BE2C (cell line): Measurements from ENCODE around the gene SMIM13.

Experiments
- DNase-seq: peaks from one replicate; pipeline ENCODE4 v3.0.0-alpha.2; 2020
- H3K27me3 ChIP-seq: fragments of 250-450 bp; sonication (Bioruptor Pico); 2 replicates; pipeline ENCODE4 v1.5.1; 2020; ENCODE audit warnings: mild to moderate bottlenecking
- H3K36me3 ChIP-seq: fragments of 250-450 bp; sonication (Bioruptor Pico); 2 replicates; pipeline ENCODE4 v1.5.1; 2020; ENCODE audit warnings: mild to moderate bottlenecking
- H3K4me1 ChIP-seq: fragments of 250-450 bp; sonication (Bioruptor Pico); 2 replicates; pipeline ENCODE4 v1.5.1; 2020
- H3K4me3 ChIP-seq: 2 replicates; pipeline ENCODE4 v1.5.1; 2011; ENCODE audit warnings: low read depth, low read length
- H3K9me3 ChIP-seq: fragments of 250-450 bp; sonication (Bioruptor Pico); 2 replicates; pipeline ENCODE4 v1.5.1; 2020
- CTCF ChIP-seq: IDR thresholded peaks from 2 replicates; pipeline ENCODE4 v1.5.1; 2012; ENCODE audit warnings: mild to moderate bottlenecking, low read depth, low read length

SMIM13 gene

GRCh38 chr6:11187301-11187700 is 93.7 kb downstream of the SMIM13 start:
- Histone ChIP-seq H3K4me1 (no peaks in the 10 kb centered on the region), H3K36me3 (no peaks in the 10 kb centered on the region), H3K9me3 (no peaks in the 10 kb centered on the region), H3K27me3 (no peaks in the 10 kb centered on the region), H3K4me3 (no peak overlapping the region)
- no peak for DNase-seq
- TF ChIP-seq CTCF = no peak
